GM12875 (cell line): ENCODE measurements around the gene NF1.

Experiments used
- H3K4me3 ChIP-seq: one replicate; pipeline ENCODE4 v1.5.1; 2011; ENCODE audit warnings: low read depth, low read length, control low read depth
- CTCF ChIP-seq: IDR thresholded peaks from 2 replicates; pipeline ENCODE4 v1.5.1; 2011; ENCODE audit warnings: low read depth, mild to moderate bottlenecking, control low read depth, inconsistent platforms, low read length, moderate library complexity, borderline replicate concordance; ENCODE audit not compliant: insufficient read depth

Gene NF1

DNA sequence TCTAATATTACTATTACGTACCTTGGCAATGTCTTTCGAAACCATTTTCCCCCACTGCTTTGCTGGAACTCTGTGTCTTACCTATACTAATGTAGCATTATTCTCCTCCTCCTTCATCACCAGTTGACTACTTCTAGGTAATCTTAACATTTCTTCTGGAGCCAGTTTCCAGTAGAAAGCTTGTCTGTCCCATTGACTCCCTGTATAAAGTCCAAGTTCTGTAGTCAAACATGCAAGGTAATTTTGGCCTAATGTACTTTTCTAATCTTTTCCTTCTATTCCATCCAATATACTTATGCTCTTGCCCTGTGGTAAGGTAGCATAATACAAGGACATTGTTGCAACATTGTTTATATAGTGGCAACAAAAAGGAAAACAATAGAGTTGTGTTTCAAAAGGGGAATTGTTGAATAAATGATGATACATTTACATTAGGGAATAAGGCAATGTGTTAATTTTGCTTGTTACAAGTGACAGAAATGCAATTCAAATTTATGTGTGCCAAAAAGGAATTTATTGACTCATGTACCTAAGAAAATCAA lies 174.3 kb downstream of the NF1 start:
- no peak for TF ChIP-seq CTCF
- H3K4me3 ChIP-seq: no peak overlapping the region

- no peak overlapping the region for H3K4me3 ChIP-seq
- TF ChIP-seq CTCF: no peak
Observed at GRCh38 chr17:31269578-31269983, 174.8 kb downstream of the NF1 start.

GRCh38 chr17:31272236-31272635 lies 177.5 kb downstream of the NF1 start:
- H3K4me3 ChIP-seq: no peak overlapping the region
- no peak for TF ChIP-seq CTCF

DNA sequence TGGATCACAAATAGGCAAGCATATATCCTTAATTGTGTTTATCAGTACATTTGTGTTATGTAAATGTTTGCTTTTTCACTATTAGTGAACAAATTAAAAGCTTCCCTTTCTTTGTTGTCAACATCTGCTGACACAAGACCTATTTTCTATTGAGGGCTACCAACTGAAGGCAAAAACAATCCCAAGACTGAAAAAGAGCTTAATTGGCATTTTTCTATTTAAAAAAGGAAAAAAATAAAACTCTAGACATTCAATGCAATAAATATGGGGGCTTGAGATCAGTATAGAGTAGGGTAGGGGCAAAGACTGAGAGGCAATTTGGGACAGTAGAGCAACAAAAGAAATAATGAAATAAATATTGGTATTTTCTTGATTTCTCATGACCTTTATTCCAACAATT lies 178.0 kb downstream of the NF1 start:
- H3K4me3 ChIP-seq: no peak overlapping the region
- TF ChIP-seq CTCF: no peak

DNA sequence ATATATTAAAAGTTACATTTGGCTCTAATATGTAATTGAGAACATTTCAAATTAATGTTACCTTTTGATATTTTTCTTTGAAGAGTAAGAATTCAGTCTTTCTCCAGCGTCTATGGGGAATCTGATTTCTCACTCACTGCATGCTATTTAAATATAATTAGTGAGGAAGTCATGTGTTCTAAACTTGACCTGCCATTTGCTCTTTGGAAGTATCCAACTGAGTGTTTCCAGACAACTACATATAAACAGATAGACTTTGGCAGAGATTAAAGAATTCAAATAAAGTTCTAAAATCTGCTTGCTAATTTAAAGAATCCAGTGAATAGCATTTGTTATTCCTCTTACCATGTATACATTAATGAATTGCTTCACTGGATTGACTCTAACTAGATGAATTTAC lies 178.7 kb downstream of the NF1 start:
- H3K4me3 ChIP-seq: no peak overlapping the region
- no peak for TF ChIP-seq CTCF

- no peak for TF ChIP-seq CTCF
Observed at GRCh38 chr17:31274252-31274651, 179.5 kb downstream of the NF1 start.

DNA sequence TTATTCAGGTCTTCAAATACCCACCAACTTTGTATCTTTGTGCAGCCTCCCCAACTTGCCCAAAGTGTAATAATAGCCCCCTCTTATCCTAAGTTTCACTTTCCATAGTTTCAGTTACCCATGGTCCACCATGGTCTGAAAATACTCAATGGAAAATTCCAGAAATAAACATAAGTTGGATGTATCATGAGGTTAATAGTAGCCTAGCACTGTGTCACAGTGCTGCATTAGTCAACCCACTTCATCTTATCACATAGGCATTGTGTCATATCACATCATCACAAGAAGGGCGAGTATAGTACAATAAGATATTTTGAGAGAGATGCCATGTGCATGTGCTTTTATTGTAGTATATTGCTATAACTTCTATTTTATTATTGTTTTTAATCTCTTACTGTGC lies 180.3 kb downstream of the NF1 start:
- H3K4me3 ChIP-seq: no peak overlapping the region
- TF ChIP-seq CTCF: no peak

More at GRCh38 chr17:31274252-31274651, 179.5 kb downstream of the NF1 start:
- H3K4me3 ChIP-seq: no peak overlapping the region
